ENCODE results near the gene KLKB1.
"Not testable (repeated sequence)": the region's sequence is repeated elsewhere in the genome, so short reads cannot be mapped to it uniquely, and the experiment has no call there.

KLKB1 gene

DNA sequence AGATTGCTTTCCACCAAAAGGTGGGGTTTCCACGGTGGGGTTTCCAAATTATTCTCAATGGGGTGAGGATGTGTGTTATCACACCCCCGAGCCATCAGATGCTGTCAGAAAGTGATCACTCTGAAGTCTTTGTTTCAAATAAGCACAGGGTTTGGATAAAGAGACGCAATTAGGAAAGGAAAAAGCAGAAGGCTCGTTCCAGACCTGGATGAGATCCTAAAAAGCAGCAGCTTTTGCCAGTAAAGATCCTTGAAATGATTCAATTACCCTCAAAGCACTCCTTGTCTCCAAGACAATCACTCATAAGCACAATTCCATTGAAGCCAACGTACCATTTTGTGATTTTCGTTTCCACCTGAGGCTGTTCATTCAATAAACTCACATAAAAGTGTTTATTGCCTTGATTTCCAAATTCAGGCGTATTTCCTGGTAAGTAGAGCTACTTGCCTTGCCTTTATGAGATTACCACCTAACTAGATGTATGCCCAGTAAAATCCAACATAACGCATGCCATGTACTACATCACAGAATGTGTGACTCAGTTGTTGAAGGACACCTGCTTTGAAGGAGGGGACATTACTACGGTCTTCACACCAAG is 43.9 kb downstream of the KLKB1 start:
- in situ Hi-C loops (cut with HindIII; ENCODE audit: low pct_ligation_motif_present, low sequenced_read_pairs): no loop called here
- no peaks in the 10 kb centered on the region for H3K27me3 ChIP-seq (replicated peaks)
- no peaks in the 10 kb centered on the region for H3K36me3 ChIP-seq (replicated peaks)
- DNase-seq: no peak
- no peak overlapping the region for H3K27ac ChIP-seq
- H3K4me3 ChIP-seq (ENCODE audit: low read depth, low read length): no peak overlapping the region
- TF ChIP-seq, protein P1, sequence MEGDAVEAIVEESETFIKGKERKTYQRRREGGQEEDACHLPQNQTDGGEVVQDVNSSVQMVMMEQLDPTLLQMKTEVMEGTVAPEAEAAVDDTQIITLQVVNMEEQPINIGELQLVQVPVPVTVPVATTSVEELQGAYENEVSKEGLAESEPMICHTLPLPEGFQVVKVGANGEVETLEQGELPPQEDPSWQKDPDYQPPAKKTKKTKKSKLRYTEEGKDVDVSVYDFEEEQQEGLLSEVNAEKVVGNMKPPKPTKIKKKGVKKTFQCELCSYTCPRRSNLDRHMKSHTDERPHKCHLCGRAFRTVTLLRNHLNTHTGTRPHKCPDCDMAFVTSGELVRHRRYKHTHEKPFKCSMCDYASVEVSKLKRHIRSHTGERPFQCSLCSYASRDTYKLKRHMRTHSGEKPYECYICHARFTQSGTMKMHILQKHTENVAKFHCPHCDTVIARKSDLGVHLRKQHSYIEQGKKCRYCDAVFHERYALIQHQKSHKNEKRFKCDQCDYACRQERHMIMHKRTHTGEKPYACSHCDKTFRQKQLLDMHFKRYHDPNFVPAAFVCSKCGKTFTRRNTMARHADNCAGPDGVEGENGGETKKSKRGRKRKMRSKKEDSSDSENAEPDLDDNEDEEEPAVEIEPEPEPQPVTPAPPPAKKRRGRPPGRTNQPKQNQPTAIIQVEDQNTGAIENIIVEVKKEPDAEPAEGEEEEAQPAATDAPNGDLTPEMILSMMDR (IDR thresholded peaks at IDR 0.05; ENCODE audit: low read depth, low read length, missing control alignments): no peak

DNA sequence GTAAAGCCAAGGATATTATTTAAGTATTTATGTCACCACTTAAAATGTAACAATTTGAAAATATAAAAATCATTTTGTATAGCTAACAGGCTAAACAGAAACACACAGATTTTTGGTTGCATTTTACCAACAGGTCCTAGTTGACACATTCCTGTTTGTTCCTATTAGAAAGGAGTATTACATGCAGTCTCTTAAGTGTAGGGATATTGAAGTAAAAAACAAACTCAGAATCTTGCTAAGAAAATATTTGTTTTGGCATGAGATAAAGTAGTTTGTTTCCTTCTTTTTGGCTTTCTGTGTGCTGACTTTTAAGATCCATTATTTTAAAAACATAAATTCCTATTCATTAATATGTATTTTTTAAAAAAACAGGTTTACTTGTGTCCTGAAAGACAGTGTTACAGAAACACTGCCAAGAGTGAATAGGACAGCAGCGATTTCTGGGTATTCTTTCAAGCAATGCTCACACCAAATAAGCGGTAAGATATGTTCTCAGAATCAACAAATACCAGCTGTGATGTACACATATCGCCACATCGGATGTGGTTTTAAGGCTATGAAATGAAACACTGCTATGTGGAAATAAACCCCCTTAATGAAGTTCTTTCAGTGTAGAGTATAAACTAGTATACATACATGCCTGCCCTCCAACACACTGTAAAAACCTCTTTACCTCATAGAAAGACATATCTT is 45.5 kb downstream of the KLKB1 start:
- Histone ChIP-seq H3K27me3 (replicated peaks) (no peaks in the 10 kb centered on the region), H3K27ac (no peak overlapping the region), H3K4me3 (ENCODE audit: low read depth, low read length) (no peak overlapping the region), H3K36me3 (replicated peaks) (no peaks in the 10 kb centered on the region)
- in situ Hi-C loops (cut with HindIII; ENCODE audit: low pct_ligation_motif_present, low sequenced_read_pairs): no loop called here
- no peak for DNase-seq
- TF ChIP-seq, protein P1 (IDR thresholded peaks at IDR 0.05; ENCODE audit: low read depth, low read length, missing control alignments): no peak

DNA sequence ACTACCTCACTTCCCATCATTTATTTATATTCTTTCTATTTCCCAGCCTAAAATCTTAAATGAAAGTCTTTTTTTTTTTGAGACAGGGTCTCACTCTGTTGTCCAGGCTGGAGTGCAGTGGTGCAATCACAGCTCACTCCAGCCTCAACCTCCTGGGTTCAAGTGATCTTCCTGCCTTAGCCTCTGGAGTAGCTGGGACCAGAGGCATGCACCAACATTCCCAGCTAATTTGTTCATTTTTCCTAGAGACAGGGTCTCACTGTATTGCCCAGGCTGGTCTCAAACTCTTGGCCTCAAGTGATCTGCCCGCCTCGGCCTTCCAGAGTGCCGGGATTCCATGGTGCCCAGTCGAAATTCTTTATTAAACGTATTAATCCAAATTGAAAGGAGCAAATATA is 46.1 kb downstream of the KLKB1 start:
- DNase-seq; H3K27me3 ChIP-seq (replicated peaks); in situ Hi-C loops (cut with HindIII; ENCODE audit: low pct_ligation_motif_present, low sequenced_read_pairs); H3K36me3 ChIP-seq (replicated peaks); H3K4me3 ChIP-seq (ENCODE audit: low read depth, low read length); H3K27ac ChIP-seq: not testable (repeated sequence)

DNA sequence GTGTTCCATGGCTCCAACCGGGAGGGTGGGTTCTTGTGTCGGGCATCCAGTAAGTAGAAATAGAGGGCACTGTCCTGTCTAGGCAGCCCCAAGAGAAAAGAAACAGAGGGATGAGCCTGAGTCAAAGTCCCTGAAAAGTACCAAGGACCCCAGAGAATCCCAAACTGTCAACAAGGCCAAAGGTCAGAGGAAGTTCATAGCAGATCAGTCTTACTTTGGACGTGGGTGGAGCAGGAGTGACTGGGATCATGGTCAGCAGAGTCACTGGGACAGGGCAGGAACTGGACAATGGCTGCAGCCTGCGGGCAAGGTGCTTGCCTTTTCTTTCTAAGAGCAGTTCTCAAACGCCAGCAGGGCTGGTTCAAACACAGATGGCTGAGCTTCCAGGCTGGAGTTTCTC is 56.0 kb downstream of the KLKB1 start:
- no peaks in the 10 kb centered on the region for H3K36me3 ChIP-seq (replicated peaks)
- H3K27ac ChIP-seq: no peak overlapping the region
- in situ Hi-C loops (cut with HindIII; ENCODE audit: low pct_ligation_motif_present, low sequenced_read_pairs): loop anchor here (25.0 kb wide), 1 partner anchor 304 kb away; no protein-coding TSS in a partner anchor
- DNase-seq: no peak
- H3K4me3 ChIP-seq (ENCODE audit: low read depth, low read length): no peak overlapping the region
- TF ChIP-seq, protein P1 (IDR thresholded peaks at IDR 0.05; ENCODE audit: low read depth, low read length, missing control alignments): no peak
- H3K27me3 ChIP-seq (replicated peaks): no peaks in the 10 kb centered on the region

DNA sequence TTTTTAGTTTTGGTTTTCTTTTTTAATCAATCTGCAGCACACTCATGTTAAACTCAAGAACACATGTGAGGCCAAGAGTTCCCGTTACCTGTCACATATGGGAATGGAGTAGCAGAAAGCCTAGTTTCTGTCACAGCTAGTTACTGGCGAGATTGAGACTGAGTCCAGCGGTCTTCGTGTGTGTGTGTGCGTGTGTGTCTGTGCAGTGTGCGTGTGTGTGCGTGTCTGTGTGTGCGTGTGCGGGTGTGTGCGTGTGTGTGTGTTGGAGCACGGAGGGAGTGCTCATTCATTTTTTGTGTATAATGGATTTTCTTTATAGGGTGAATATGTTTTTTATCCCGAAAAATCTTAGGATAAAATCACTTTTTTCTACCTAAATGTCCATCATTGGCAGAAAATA is 57.8 kb downstream of the KLKB1 start:
- no peak for DNase-seq
- in situ Hi-C loops (cut with HindIII; ENCODE audit: low pct_ligation_motif_present, low sequenced_read_pairs): loop anchor here (25.0 kb wide), 1 partner anchor 302 kb away; no protein-coding TSS in a partner anchor
- no peak overlapping the region for H3K4me3 ChIP-seq (ENCODE audit: low read depth, low read length)
- TF ChIP-seq, protein P1 (IDR thresholded peaks at IDR 0.05; ENCODE audit: low read depth, low read length, missing control alignments): no peak
- H3K36me3 ChIP-seq (replicated peaks): no peaks in the 10 kb centered on the region
- H3K27ac ChIP-seq: no peak overlapping the region
- H3K27me3 ChIP-seq (replicated peaks): no peaks in the 10 kb centered on the region

DNA sequence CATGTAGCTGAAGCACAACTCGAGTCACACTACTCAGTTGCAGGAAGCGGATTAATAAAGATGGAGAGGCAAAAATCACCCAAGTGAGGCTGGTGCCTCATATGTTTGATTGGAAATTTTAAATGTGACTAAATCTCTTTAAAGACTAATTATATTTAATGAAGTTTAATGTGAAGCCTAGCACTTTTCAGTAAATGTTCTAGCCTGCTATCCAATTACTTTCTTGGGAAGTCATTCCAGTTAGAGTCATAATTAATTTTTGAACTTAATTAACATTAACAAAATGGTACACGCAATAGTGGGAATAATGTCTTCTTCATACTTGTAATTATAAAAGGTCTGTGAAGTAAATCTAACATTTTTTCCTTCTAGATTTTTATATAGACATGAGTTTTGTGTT is 59.3 kb downstream of the KLKB1 start:
- Histone ChIP-seq H3K4me3 (ENCODE audit: low read depth, low read length) (no peak overlapping the region), H3K27me3 (replicated peaks) (no peaks in the 10 kb centered on the region), H3K27ac (no peak overlapping the region), H3K36me3 (replicated peaks) (no peaks in the 10 kb centered on the region)
- in situ Hi-C loops (cut with HindIII; ENCODE audit: low pct_ligation_motif_present, low sequenced_read_pairs): loop anchor here (25.0 kb wide), 1 partner anchor 301 kb away; no protein-coding TSS in a partner anchor
- no peak for DNase-seq
- TF ChIP-seq, protein P1 (IDR thresholded peaks at IDR 0.05; ENCODE audit: low read depth, low read length, missing control alignments): no peak

Data from brain microvascular endothelial cell (primary cell).